Measurements from ENCODE around the gene ZCCHC14. TPM values are rescaled to one million over a fixed set of nuclear protein-coding genes. Genes with fewer than 3 reads are reported as not detected.

The ZCCHC14 gene
- total and polyA plus RNA-seq, 2 of the 8 experiments (the other 6 are each of a cell fraction or from before 2014, with no cell fraction given), result 8.2 to 28.2 TPM

- no peak for DNase-seq (ENCODE audit: low read depth in 1 of 2, low spot score in 2 of 2)
- WGBS, 2 experiments (ENCODE audit: extremely low coverage in 1 of 2, insufficient coverage in 1 of 2, insufficient read length in 1 of 2, insufficient replicate concordance in 2 of 2, low coverage in 1 of 2, low lambda C conversion rate in 2 of 2, missing lambda C conversion rate in 1 of 2), result 90% methylated on average over 13 of the region's 13 CpGs; no CpG with 5 or more reads in 1 of the 2 experiments
- TF ChIP-seq TBP (IDR thresholded peaks at IDR 0.05; ENCODE audit: low read depth, low read length) (no peak), JUND (IDR thresholded peaks at IDR 0.05; ENCODE audit: low read length) (no peak), RFX5 (IDR thresholded peaks at IDR 0.05; ENCODE audit: borderline replicate concordance, low read depth, low read length) (no peak), ATF2 (IDR thresholded peaks at IDR 0.05; ENCODE audit: low read length) (no peak), BRCA1 (IDR thresholded peaks at IDR 0.05; ENCODE audit: low read depth, low read length) (no peak), GTF2F1 (IDR thresholded peaks at IDR 0.05; ENCODE audit: borderline replicate concordance, low read depth, low read length) (no peak), KDM1A (IDR thresholded peaks at IDR 0.05; ENCODE audit: borderline replicate concordance, low read length) (no peak), ATF3 (IDR thresholded peaks at IDR 0.05; ENCODE audit: insufficient read depth, low read depth, low read length) (no peak), RAD21 (IDR thresholded peaks at IDR 0.05 in 1 of 2, conservative IDR thresholded peaks at IDR 0.05 in 1 of 2; ENCODE audit: low read depth in 2 of 2, low read length in 2 of 2) (no peak)
Measured at GRCh38 chr16:87471278-87472141, 21.3 kb downstream of the ZCCHC14 start.

More at GRCh38 chr16:87471278-87472141, 21.3 kb downstream of the ZCCHC14 start:
- Histone ChIP-seq H4K20me1 (replicated peaks in 1 of 2; ENCODE audit: control insufficient read depth in 1 of 2, insufficient read depth in 2 of 2, low read length in 2 of 2) (peaks cover 6 to 20% of the 10 kb centered on the region in 2 experiments), H3K4me1 (replicated peaks in 1 of 4; ENCODE audit: control insufficient read depth in 3 of 4, insufficient read depth in 4 of 4, low read length in 3 of 4) (peaks cover 1 to 5% (median 3%) of the 10 kb centered on the region in 4 experiments; a peak in 6 of 7 replicates), H3K56ac (replicated peaks; ENCODE audit: insufficient read length, low read depth, low read length) (no peak overlapping the region), H2AK5ac (ENCODE audit: low read depth, low read length) (no peak overlapping the region), H3K9ac (replicated peaks in 1 of 4; ENCODE audit: extremely low read depth in 1 of 4, low read depth in 3 of 4, low read length in 3 of 4) (no peak overlapping the region), H3K4me2 (ENCODE audit: insufficient read depth in 1 of 2, low read depth in 2 of 2, low read length in 2 of 2) (no peak overlapping the region), H3K14ac (ENCODE audit: insufficient read length) (no peak overlapping the region), H2BK12ac (ENCODE audit: low read depth, low read length) (no peak overlapping the region), H2BK15ac (ENCODE audit: low read length) (no peak overlapping the region), H3K27ac (ENCODE audit: low read depth, low read length) (no peak overlapping the region), H3K23ac (ENCODE audit: insufficient read length) (no peak overlapping the region), H3K23me2 (ENCODE audit: low read depth, low read length) (no peaks in the 10 kb centered on the region), H4K5ac (ENCODE audit: insufficient read length, low read depth, low read length) (no peak overlapping the region), H2AFZ (ENCODE audit: low read length) (no peak overlapping the region), H3K36me3 (ENCODE audit: control insufficient read depth in 2 of 4, insufficient read depth in 4 of 4, low read length in 3 of 4) (no peaks in the 10 kb centered on the region; a peak in 1 of 8 replicates), H4K8ac (ENCODE audit: extremely low read depth, insufficient read depth, low read length) (no peak overlapping the region), H3K79me1 (ENCODE audit: low read depth, low read length) (peaks cover 15% of the 10 kb centered on the region; the same call in 1 of the 2 replicates), H2BK5ac (ENCODE audit: low read depth, low read length) (no peak overlapping the region), H3K4ac (replicated peaks; ENCODE audit: insufficient read length, low read depth, low read length) (no peak overlapping the region), H2BK120ac (replicated peaks; ENCODE audit: low read depth, low read length) (no peak overlapping the region), H3K9me3 (ENCODE audit: insufficient read depth in 2 of 2, low read depth in 1 of 2, low read length in 1 of 2) (no peaks in the 10 kb centered on the region), H3K27me3 (replicated peaks in 1 of 4; ENCODE audit: control insufficient read depth in 3 of 4, extremely low read depth in 1 of 4, insufficient read depth in 3 of 4, low read length in 3 of 4) (no peaks in the 10 kb centered on the region), H3K79me2 (ENCODE audit: control insufficient read depth in 1 of 2, insufficient read depth in 2 of 2, low read length in 2 of 2) (peaks cover 0 to 74% of the 10 kb centered on the region in 2 experiments; a peak in 2 of 4 replicates), H2BK20ac (ENCODE audit: low read length) (no peak overlapping the region), H3K18ac (ENCODE audit: extremely low read depth, low read length) (no peak overlapping the region), H3K4me3 (ENCODE audit: extremely low read depth in 1 of 4, insufficient read depth in 2 of 4, low read depth in 3 of 4, low read length in 4 of 4) (no peak overlapping the region), H4K91ac (replicated peaks; ENCODE audit: insufficient read length, low read length) (no peak overlapping the region)
- ChIA-PET POLR2A (ENCODE audit: partially characterized antibody) (no interaction called here), CTCF (ENCODE audit: partially characterized antibody) (interaction anchor here (0.5 to 1.5 kb wide), 6 partner anchors 10 to 146 kb away, joined by 3 to 6 read pairs (median 4); no protein-coding TSS in a partner anchor)
- no peak for FAIRE-seq
